Fibroblast of lung (primary cell): Measurements from ENCODE around the gene ASTN2. TPM values are rescaled to one million over a fixed set of nuclear protein-coding genes. Genes with fewer than 3 reads are reported as not detected.

Source experiments
- DNase-seq, 2 donors: peaks; one replicate each; pipeline versions ENCODE4 v3.0.0 to v3.0.0-alpha.2; 2010; ENCODE audit warnings: low read depth in 2 of 2
- H2AFZ ChIP-seq: 2 replicates; pipeline ENCODE4 v1.5.1; 2012; ENCODE audit warnings: low read length, control low read depth, inconsistent platforms
- H3K27ac ChIP-seq: 2 replicates; pipeline ENCODE4 v1.5.1; 2011; ENCODE audit warnings: low read length, control low read depth; ENCODE audit not compliant: insufficient read depth
- H3K27me3 ChIP-seq: 2 replicates; pipeline ENCODE4 v1.5.1; 2011; ENCODE audit warnings: mild to moderate bottlenecking, low read length; ENCODE audit not compliant: control insufficient read depth, insufficient read depth
- H3K36me3 ChIP-seq: 2 replicates; pipeline ENCODE4 v1.5.1; 2011; ENCODE audit warnings: low read length; ENCODE audit not compliant: control insufficient read depth, insufficient read depth
- H3K4me1 ChIP-seq: 2 replicates; pipeline ENCODE4 v1.5.1; 2011; ENCODE audit warnings: low read length; ENCODE audit not compliant: control insufficient read depth, insufficient read depth; ENCODE audit errors: extremely low read depth
- H3K4me2 ChIP-seq: 2 replicates; pipeline ENCODE4 v1.5.1; 2011; ENCODE audit warnings: low read length, control low read depth; ENCODE audit not compliant: insufficient read depth; ENCODE audit errors: extremely low read depth
- H3K4me3 ChIP-seq, 4 experiments: fragments of 200-600 bp in 1 of 4; sonication (generic) in 1 of 4; replicated peaks in 1 of 4; 2 replicates each; pipeline ENCODE4 v1.5.1; 2011 to 2016; ENCODE audit warnings: low read length in 4 of 4, low read depth in 3 of 4, mild to moderate bottlenecking in 3 of 4, control low read depth in 2 of 4, inconsistent platforms in 1 of 4, mixed read lengths in 1 of 4; ENCODE audit not compliant: insufficient read depth in 1 of 4; ENCODE audit errors: control extremely low read depth in 1 of 4
- H3K79me2 ChIP-seq: 2 replicates; pipeline ENCODE4 v1.5.1; 2012; ENCODE audit warnings: mild to moderate bottlenecking, low read length, inconsistent platforms; ENCODE audit not compliant: control insufficient read depth, insufficient read depth
- H3K9ac ChIP-seq: 2 replicates; pipeline ENCODE4 v1.5.1; 2011; ENCODE audit warnings: mild to moderate bottlenecking, low read length, control low read depth; ENCODE audit not compliant: insufficient read depth
- H3K9me3 ChIP-seq: 2 replicates; pipeline ENCODE4 v1.5.1; 2012; ENCODE audit warnings: low read depth, low read length; ENCODE audit not compliant: control insufficient read depth, insufficient read depth
- H4K20me1 ChIP-seq: 2 replicates; pipeline ENCODE4 v1.5.1; 2011; ENCODE audit warnings: low read length; ENCODE audit not compliant: control insufficient read depth, insufficient read depth; ENCODE audit errors: extremely low read depth
- EZH2 ChIP-seq: IDR thresholded peaks from 2 replicates; pipeline ENCODE4 v1.5.1; 2012; ENCODE audit warnings: low read length, control low read depth, mild to moderate bottlenecking; ENCODE audit errors: missing control alignments
- polyA plus RNA-seq, 2 donors: library from polyadenylated mRNA; depleted of rRNA in 1 of 2; stranded (reverse) in 1 of 2; unstranded in 1 of 2; fragments of >200 nt; gene quantifications; 2 replicates each; pipeline ENCODE4 v1.2.1, GENCODE V29; 2011 to 2012; ENCODE audit warnings: missing spikeins in 1 of 2
- total RNA-seq: library from RNA; depleted of rRNA; stranded (reverse); fragments of >200 nt; gene quantifications from 2 replicates; pipeline ENCODE4 v1.2.1, GENCODE V29; 2014
- TF ChIP-seq, protein P1 (sequence below), 2 donors: IDR thresholded peaks in 1 of 2; conservative IDR thresholded peaks in 1 of 2; 1 replicate in 1 of 2; 2 replicates in 1 of 2; pipeline ENCODE4 v1.5.1; 2011 to 2012; ENCODE audit warnings: low read length in 2 of 2, control low read depth in 1 of 2, inconsistent platforms in 1 of 2, low read depth in 1 of 2, mild to moderate bottlenecking in 1 of 2

The ASTN2 gene
- total and polyA plus RNA-seq, 2 donors (not counting 1 experiment from before 2014, with no cell fraction given) = 2.2 to 19.2 TPM

DNA sequence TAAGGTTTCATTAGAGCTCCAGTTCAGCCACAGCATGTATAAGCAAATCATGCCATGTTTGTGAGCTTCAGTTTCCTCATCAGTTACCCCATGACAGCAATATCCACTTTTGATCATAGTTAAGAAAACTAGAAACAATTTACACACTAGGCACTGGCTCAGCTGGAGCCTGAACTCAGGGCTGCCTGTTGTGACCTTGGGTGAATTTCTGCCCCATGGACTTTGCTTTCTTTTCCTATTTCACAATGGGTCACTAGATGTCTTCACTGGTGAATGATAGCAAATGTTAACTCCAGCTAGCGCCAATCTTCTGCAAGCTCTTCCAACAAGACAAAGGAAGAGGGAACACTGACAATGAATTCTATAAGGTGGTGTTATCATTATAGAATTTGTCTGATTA lies 961.1 kb downstream of the ASTN2 start:
- Histone ChIP-seq H3K9me3 (no peaks in the 10 kb centered on the region), H3K4me1 (no peaks in the 10 kb centered on the region), H3K27me3 (no peaks in the 10 kb centered on the region), H3K4me2 (no peak overlapping the region), H3K36me3 (no peaks in the 10 kb centered on the region), H3K4me3 (no peak overlapping the region), H3K9ac (no peak overlapping the region), H2AFZ (no peak overlapping the region), H3K27ac (no peak overlapping the region), H4K20me1 (no peaks in the 10 kb centered on the region), H3K79me2 (no peaks in the 10 kb centered on the region)
- no peak for DNase-seq
- TF ChIP-seq, protein P1, sequence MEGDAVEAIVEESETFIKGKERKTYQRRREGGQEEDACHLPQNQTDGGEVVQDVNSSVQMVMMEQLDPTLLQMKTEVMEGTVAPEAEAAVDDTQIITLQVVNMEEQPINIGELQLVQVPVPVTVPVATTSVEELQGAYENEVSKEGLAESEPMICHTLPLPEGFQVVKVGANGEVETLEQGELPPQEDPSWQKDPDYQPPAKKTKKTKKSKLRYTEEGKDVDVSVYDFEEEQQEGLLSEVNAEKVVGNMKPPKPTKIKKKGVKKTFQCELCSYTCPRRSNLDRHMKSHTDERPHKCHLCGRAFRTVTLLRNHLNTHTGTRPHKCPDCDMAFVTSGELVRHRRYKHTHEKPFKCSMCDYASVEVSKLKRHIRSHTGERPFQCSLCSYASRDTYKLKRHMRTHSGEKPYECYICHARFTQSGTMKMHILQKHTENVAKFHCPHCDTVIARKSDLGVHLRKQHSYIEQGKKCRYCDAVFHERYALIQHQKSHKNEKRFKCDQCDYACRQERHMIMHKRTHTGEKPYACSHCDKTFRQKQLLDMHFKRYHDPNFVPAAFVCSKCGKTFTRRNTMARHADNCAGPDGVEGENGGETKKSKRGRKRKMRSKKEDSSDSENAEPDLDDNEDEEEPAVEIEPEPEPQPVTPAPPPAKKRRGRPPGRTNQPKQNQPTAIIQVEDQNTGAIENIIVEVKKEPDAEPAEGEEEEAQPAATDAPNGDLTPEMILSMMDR (conservative IDR thresholded peaks at IDR 0.05 in 1 of 2, IDR thresholded peaks at IDR 0.05 in 1 of 2; ENCODE audit: low read depth in 1 of 2, low read length in 2 of 2) = no peak
- no peak for TF ChIP-seq EZH2

DNA sequence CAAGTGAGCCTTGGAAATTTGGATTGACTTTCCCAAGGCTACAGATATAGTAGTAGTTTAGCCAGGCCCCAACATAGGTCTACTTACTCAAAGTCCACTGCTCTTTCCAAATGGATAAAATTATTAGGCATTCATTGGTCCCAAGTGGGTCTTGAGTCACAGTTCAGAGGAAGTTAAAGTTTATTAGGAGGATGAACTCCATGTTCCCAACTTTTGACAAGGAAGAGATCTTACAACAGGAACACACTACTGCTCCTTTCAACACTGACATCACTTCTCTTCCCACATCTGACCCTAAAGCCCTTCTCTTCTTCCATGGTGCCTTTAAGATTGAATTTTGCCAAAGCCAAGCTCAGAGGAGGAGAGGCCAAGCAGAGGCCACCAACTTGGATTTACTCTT lies 962.2 kb downstream of the ASTN2 start:
- Histone ChIP-seq H3K4me2 (no peak overlapping the region), H3K79me2 (no peaks in the 10 kb centered on the region), H3K4me1 (no peaks in the 10 kb centered on the region), H3K9ac (no peak overlapping the region), H4K20me1 (no peaks in the 10 kb centered on the region), H3K36me3 (no peaks in the 10 kb centered on the region), H2AFZ (no peak overlapping the region), H3K4me3 (no peak overlapping the region), H3K27me3 (no peaks in the 10 kb centered on the region), H3K27ac (no peak overlapping the region), H3K9me3 (no peaks in the 10 kb centered on the region)
- no peak for DNase-seq
- TF ChIP-seq, protein P1 (conservative IDR thresholded peaks at IDR 0.05 in 1 of 2, IDR thresholded peaks at IDR 0.05 in 1 of 2; ENCODE audit: low read depth in 1 of 2, low read length in 2 of 2) = no peak
- no peak for TF ChIP-seq EZH2

DNA sequence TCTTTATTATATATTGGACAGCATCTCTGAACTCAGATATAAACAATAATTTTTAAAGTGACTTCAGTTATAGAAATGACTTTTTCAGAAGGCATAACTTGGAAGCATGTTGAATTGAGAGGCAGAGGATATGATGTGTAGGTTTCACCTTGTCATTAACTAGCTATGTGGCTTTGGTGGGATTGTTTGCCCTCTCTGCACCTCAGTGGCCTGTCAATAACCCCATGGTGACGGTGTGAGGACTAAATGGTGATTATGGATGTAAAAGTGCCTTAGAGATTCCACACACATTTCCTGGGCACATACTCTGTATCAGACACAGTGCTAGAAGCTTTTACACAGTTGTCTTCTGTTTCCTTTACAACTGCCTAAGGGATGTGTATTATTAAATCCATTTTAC lies 962.6 kb downstream of the ASTN2 start:
- H3K4me2 ChIP-seq = no peak overlapping the region
- H3K36me3 ChIP-seq = no peaks in the 10 kb centered on the region
- DNase-seq = no peak
- no peaks in the 10 kb centered on the region for H4K20me1 ChIP-seq
- H3K9me3 ChIP-seq = no peaks in the 10 kb centered on the region
- H3K9ac ChIP-seq = no peak overlapping the region
- no peak for TF ChIP-seq EZH2
- TF ChIP-seq, protein P1 (conservative IDR thresholded peaks at IDR 0.05 in 1 of 2, IDR thresholded peaks at IDR 0.05 in 1 of 2; ENCODE audit: low read depth in 1 of 2, low read length in 2 of 2) = no peak
- no peaks in the 10 kb centered on the region for H3K27me3 ChIP-seq
- no peak overlapping the region for H3K27ac ChIP-seq
- no peak overlapping the region for H2AFZ ChIP-seq
- no peaks in the 10 kb centered on the region for H3K4me1 ChIP-seq
- no peak overlapping the region for H3K4me3 ChIP-seq
- no peaks in the 10 kb centered on the region for H3K79me2 ChIP-seq
